Muscle of leg (tissue), 11 donors: ENCODE results near the gene CEP72. TPM values are rescaled to one million over a fixed set of nuclear protein-coding genes. Genes with fewer than 3 reads are reported as not detected.

Source experiments
- DNase-seq: peaks from one replicate; pipeline ENCODE4 v3.0.0; 2013
- H3K27ac ChIP-seq: one replicate; pipeline ENCODE4 v1.5.1; 2013; ENCODE audit warnings: mild to moderate bottlenecking, low read length, control low read depth
- H3K27me3 ChIP-seq: one replicate; pipeline ENCODE4 v1.6.1; 2013; ENCODE audit warnings: low read length; ENCODE audit not compliant: control insufficient read depth, insufficient read depth
- H3K36me3 ChIP-seq: one replicate; pipeline ENCODE4 v1.6.1; 2013; ENCODE audit warnings: low read length; ENCODE audit not compliant: control insufficient read depth, insufficient read depth
- H3K4me1 ChIP-seq: one replicate; pipeline ENCODE4 v1.6.1; 2013; ENCODE audit warnings: low read length; ENCODE audit not compliant: control insufficient read depth, insufficient read depth
- H3K4me3 ChIP-seq: one replicate; pipeline ENCODE4 v1.5.1; 2013; ENCODE audit warnings: low read length, control low read depth
- H3K9me3 ChIP-seq: replicated peaks from 2 replicates; pipeline ENCODE4 v1.6.1; 2013; ENCODE audit warnings: low read depth, low read length; ENCODE audit not compliant: control insufficient read depth
- WGBS: methylation state at CpG from one replicate; pipeline ENCODE4 v1.1.5; 2013; ENCODE audit warnings: missing lambda C conversion rate; ENCODE audit not compliant: insufficient coverage; 5-methylcytosine and 5-hydroxymethylcytosine counted together
- polyA plus RNA-seq, 8 donors: library from polyadenylated mRNA; unstranded; fragments of 120-200 nt; gene quantifications; one replicate each; pipeline versions ENCODE4 v1.2.1 to v1.2.3, GENCODE V29; 2013; ENCODE audit warnings: inconsistent platforms in 1 of 8, low replicate concordance in 1 of 8; ENCODE audit not compliant: insufficient read length in 8 of 8, insufficient read depth in 1 of 8
- total RNA-seq: library from RNA; stranded (reverse); fragments of 120-200 nt; gene quantifications from one replicate; pipeline ENCODE4 v1.2.4, GENCODE V29; 2013

CEP72 gene
- total and polyA plus RNA-seq, 9 donors: 3.0 to 5.1 (median 4.1) TPM

DNA sequence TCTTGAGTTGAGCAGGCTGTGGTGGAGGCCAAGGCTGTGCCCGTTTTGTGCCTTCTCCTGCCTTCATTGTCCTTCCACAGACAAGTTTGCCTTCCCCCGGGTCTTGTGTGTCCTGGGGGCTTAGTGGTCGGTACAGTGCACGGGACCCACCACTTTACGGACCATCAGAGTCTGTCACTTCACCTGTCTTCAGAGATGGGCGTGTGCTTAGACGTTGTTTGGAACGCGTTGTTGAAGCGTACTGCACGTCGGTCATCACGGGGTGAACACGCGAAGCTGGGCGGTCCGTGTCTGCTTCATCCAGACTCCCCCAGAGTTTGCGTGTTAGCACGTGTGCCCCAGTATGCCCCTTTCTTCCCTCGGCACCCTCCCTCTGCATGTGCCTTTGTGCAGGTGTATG is 24.8 kb downstream of the CEP72 start:
- Histone ChIP-seq H3K9me3 (no peaks in the 10 kb centered on the region), H3K27me3 (no peaks in the 10 kb centered on the region), H3K27ac (no peak overlapping the region), H3K4me3 (no peak overlapping the region), H3K4me1 (no peaks in the 10 kb centered on the region), H3K36me3 (peaks cover 51% of the 10 kb centered on the region)
- no peak for DNase-seq
- WGBS: 86% methylated on average over 16 of the region's 20 CpGs

DNA sequence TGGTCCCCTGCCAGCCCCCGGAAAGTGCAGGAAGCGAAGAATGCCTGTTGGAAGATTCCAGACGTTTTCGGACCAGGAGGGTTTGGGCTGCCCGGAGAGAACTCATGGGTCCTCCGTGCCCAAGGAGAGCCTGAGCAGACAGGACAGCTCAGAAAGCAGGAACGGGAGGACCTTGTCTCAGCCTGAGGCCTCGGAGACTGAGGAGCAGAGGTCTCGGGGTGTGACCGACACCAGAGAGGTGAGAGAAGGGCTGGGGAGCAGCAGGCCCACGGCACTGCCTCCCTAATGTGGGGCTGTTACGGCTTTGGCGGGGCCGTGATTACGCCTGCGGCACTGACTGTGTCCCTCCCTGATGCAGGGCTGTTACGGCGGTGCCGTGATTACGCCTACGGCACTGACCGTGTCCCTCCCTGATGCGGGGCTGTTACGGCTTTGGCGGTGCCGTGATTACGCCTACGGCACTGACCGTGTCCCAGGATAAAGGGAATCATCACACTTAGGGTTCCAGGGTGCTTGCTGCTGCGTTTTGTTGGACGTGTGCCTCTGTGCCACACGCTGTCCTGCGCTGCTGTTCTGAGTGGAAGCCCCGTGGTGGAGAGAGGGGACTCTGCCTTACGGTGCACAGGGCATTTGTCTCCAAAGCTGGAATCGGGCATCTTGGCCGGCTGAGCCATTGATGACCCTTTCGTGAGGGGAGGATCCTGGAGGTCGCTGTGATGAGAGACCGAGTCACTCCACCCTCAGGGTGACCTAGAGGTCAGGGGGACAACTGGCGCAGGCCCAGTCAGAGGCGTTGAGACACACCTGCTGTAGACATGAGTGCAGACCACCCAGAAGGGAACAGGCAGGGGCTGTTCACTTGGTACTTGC is 25.7 kb downstream of the CEP72 start:
- H3K36me3 ChIP-seq: peaks cover 51% of the 10 kb centered on the region
- H3K9me3 ChIP-seq: no peaks in the 10 kb centered on the region
- 93% methylated on average over 42 of the region's 42 CpGs for WGBS

DNA sequence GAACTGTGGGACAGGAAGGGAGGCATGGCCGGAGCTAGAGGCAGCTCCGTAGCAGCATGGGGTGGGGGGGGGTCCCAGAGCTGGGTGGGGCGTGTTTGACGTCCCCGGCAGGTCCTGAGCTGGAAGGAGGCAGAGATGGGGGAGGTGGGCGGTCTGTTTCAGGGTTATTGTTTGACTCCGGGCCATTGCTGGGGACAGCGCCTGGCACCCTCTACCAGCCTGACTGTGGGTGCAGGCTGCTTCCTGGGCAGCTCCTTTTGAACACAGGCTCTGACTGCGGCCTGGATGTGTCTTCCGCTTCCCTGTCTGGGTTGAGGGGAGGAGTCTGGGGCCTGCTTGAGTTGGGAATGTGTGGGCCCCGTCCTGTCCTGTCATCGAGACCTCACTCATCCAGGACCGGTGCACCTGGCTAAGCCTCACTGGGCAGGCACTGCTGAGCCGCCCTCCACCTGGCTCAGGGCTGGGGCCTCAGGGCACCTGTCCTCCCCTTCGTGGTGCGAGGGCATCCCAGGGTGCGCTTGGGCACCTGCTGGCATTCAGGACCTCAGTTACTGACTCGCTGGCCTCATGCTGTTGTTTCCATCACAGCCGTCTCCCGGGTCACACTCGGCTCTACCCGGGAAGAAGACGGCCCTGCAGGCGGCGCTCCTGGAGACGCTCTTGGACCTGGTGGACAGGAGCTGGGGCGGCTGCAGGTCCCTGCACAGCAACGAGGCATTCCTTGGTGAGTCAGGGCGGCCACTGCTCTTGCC is 26.5 kb downstream of the CEP72 start:
- no peaks in the 10 kb centered on the region for H3K27me3 ChIP-seq
- H3K4me1 ChIP-seq: peaks cover 6% of the 10 kb centered on the region
- DNase-seq: no peak
- H3K27ac ChIP-seq: no peak overlapping the region
- H3K4me3 ChIP-seq: no peak overlapping the region
- peaks cover 55% of the 10 kb centered on the region for H3K36me3 ChIP-seq
- WGBS: 93% methylated on average over 23 of the region's 29 CpGs
- H3K9me3 ChIP-seq: no peaks in the 10 kb centered on the region

More for the DNA sequence above, 25.7 kb downstream of the CEP72 start:
- H3K27me3 ChIP-seq: no peaks in the 10 kb centered on the region
- H3K4me3 ChIP-seq: no peak overlapping the region
- DNase-seq: no peak
- H3K27ac ChIP-seq: no peak overlapping the region
- H3K4me1 ChIP-seq: peaks cover 3% of the 10 kb centered on the region

DNA sequence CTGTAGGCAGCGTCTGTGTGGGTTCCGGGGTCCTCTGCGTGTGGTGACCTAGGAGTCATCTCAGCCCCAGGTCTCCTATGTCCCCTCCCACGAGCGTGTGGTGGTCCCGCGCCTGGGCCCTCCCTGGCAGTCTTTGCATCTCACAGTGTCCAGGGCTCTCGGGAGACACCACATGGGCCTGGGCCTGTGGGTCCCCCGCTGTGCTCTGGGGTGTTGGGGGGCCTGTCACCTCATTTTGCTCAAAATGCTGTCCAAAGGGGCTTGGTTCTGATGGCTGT is 27.1 kb downstream of the CEP72 start:
- H3K27ac ChIP-seq: no peak overlapping the region
- peaks cover 9% of the 10 kb centered on the region for H3K4me1 ChIP-seq
- no peaks in the 10 kb centered on the region for H3K27me3 ChIP-seq
- H3K4me3 ChIP-seq: no peak overlapping the region
- WGBS: 94% methylated on average over 5 of the region's 9 CpGs
- peaks cover 55% of the 10 kb centered on the region for H3K36me3 ChIP-seq
- no peaks in the 10 kb centered on the region for H3K9me3 ChIP-seq
- DNase-seq: no peak

DNA sequence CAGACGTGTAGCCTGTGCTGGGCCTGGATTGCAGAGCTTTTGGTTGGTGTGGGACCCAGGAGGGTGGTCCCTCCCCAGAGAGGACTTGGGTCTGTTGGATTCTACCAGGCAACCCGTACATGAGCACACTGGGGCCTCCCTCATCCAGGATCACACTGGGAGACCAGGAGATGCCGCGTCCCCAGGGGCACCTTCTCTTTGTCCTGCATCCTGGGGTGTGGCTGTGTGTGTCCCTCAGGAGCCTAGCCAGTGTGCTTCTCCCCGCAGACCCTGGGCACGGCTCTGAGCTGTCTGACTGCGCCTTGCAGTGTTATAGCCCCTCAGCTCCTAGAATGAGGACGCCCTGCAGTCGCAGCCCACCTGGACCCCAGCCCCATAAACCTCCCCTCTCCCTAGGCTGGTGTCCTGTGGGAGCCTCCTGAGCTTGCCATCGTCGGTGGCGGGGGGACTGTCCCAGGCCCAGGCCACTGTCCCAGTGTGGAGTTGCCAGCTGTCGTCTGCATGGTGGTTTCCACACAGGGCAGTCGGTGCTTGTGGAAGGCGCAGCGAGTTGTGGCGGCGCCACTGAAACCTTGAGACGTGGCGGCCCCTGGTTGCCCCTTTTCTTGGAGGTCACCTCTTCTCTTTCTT is 27.6 kb downstream of the CEP72 start:
- no peak for DNase-seq
- 90% methylated on average over 19 of the region's 20 CpGs for WGBS
- Histone ChIP-seq H3K27me3 (no peaks in the 10 kb centered on the region), H3K27ac (no peak overlapping the region), H3K4me1 (peaks cover 14% of the 10 kb centered on the region), H3K9me3 (no peaks in the 10 kb centered on the region), H3K4me3 (no peak overlapping the region), H3K36me3 (peaks cover 55% of the 10 kb centered on the region)

DNA sequence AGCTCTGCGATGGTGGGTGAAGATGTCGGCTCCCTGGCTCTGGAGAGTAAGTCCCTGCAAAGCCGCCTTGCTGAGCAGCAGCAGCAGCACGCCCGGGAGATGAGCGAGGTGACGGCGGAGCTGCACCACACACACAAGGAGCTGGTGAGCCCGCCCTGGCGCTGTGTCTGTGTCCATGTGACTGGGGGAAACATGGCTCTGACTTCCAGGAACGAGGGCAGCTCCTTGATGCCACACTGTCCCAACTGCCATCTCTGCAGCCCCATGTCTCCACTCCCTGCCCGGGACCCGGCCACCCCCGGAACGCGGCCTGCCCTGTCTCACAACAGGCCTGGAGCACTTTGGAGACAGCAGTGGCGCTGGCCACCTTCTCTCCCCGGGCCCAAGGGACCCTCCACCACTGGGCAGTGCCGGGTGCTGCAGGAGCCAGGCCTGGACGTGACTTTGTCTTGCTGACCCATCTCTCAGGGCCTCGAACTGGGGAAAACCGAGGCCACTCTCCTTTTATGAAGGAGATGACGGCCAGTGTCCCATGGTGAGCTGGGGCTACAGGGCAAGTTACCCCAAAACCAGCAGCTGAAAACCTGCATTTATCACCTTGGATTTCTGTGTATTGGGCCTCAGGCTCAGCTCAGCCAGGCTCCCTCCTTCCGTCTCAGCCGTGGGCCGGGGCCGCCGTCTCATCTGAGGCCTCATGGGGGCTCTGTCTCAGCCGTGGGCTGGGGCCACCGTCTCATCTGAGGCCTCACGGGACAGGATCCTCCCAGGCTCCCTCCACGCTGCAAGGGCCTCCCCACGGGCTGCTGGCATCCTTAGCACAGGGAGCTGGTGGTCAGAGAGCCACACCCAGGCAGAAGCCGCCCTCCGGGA is 28.6 kb downstream of the CEP72 start:
- no peak overlapping the region for H3K4me3 ChIP-seq
- H3K36me3 ChIP-seq: peaks cover 51% of the 10 kb centered on the region
- no peak for DNase-seq
- 90% methylated on average over 34 of the region's 35 CpGs for WGBS
- H3K4me1 ChIP-seq: peaks cover 14% of the 10 kb centered on the region
- no peaks in the 10 kb centered on the region for H3K27me3 ChIP-seq
- no peak overlapping the region for H3K27ac ChIP-seq
- no peaks in the 10 kb centered on the region for H3K9me3 ChIP-seq

DNA sequence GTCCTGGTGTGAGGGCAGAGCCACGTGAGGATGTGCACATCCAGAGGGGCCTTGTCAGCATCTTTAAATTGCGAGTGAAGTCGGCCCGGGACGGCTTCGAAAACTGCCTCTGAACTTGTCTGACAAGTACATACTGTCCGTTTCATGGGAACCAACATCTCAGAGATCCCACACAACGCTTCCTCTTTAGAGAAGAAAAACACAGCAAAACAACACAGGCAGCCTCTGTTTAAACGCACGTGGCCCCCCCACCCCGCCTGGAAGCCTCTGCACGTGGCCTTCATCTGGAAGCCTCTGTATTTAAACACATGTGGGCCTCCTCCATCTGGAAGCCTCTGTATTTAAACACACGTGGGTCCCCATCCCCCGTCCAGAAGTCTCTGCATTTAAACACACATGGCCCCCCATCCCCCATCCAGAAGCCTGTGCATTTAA is 29.2 kb downstream of the CEP72 start:
- 79% methylated on average over 12 of the region's 14 CpGs for WGBS
- Histone ChIP-seq H3K4me1 (peaks cover 14% of the 10 kb centered on the region), H3K27ac (no peak overlapping the region), H3K27me3 (no peaks in the 10 kb centered on the region), H3K36me3 (peaks cover 47% of the 10 kb centered on the region), H3K4me3 (no peak overlapping the region), H3K9me3 (no peaks in the 10 kb centered on the region)
- no peak for DNase-seq

DNA sequence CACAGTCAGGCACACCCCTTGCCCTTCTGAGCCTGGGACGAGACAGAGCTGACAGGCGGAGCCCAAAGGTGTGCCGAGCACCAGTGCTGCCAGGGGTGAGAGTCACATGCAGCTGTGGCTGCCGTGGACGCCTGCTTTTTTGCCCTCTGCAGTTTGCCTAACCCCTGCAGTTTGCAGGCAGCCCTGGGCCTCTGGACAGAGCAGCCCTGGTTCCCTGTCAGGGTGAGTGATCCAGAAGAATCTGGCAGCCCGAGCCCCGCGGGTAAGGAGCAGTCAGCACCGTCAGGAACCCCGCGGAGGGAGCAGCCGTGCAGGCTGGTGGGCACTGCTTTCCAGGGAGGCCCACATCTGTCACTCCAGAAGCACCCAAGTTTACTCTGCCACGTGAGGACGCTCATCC is 30.3 kb downstream of the CEP72 start:
- Histone ChIP-seq H3K27ac (no peak overlapping the region), H3K4me3 (no peak overlapping the region), H3K9me3 (no peaks in the 10 kb centered on the region), H3K4me1 (peaks cover 14% of the 10 kb centered on the region), H3K27me3 (no peaks in the 10 kb centered on the region), H3K36me3 (peaks cover 48% of the 10 kb centered on the region)
- 93% methylated on average over 14 of the region's 14 CpGs for WGBS
- DNase-seq: no peak

DNA sequence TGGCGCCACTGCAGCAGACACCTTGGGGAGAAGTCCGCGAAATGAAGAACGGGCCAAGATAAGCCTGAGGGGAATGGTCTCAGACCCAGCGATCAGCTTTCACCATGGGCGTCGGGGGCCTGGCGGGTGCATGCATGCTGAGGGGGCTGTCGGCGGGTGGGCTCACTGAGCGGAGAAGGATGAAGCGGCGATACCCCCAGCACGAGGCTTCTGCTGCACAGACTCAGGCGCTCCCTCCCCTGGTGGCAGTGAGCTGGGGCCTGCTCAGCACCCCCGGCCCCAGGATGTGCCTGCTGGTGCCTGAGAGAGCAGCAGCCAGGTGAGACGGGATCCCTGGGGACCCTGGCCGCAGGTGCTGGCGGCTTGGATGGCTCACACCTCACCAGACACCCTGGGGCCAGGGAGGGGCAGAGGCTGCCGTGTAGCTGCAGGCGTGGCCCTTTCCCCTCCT is 31.2 kb downstream of the CEP72 start:
- no peak overlapping the region for H3K4me3 ChIP-seq
- no peaks in the 10 kb centered on the region for H3K9me3 ChIP-seq
- H3K27ac ChIP-seq: no peak overlapping the region
- H3K36me3 ChIP-seq: peaks cover 46% of the 10 kb centered on the region
- DNase-seq: no peak
- WGBS: 83% methylated on average over 17 of the region's 21 CpGs
- H3K4me1 ChIP-seq: peaks cover 14% of the 10 kb centered on the region
- H3K27me3 ChIP-seq: no peaks in the 10 kb centered on the region
